Measurements from ENCODE around the gene UNKL.

Gene UNKL

GRCh38 chr16:1412847-1413246 is 1.7 kb downstream of the UNKL start:
- DNase-seq (ENCODE audit: insufficient read length, low spot score), result no peak
- TF ChIP-seq CTCF (IDR thresholded peaks at IDR 0.05; ENCODE audit: insufficient read depth, missing control alignments), result no peak
- no peak for FAIRE-seq

- no peak for FAIRE-seq
- TF ChIP-seq CTCF (IDR thresholded peaks at IDR 0.05; ENCODE audit: insufficient read depth, missing control alignments), result no peak
- peak; percentile 86 for DNase-seq (ENCODE audit: insufficient read length, low spot score)
Observed at GRCh38 chr16:1408171-1408837, 6.2 kb downstream of the UNKL start.

- FAIRE-seq, result no peak
- no peak for TF ChIP-seq CTCF (IDR thresholded peaks at IDR 0.05; ENCODE audit: insufficient read depth, missing control alignments)
- no peak for DNase-seq (ENCODE audit: insufficient read length, low spot score)
Observed at GRCh38 chr16:1407753-1408152, 6.8 kb downstream of the UNKL start.

- no peak for DNase-seq (ENCODE audit: insufficient read length, low spot score)
- FAIRE-seq, result no peak
- TF ChIP-seq CTCF (IDR thresholded peaks at IDR 0.05; ENCODE audit: insufficient read depth, missing control alignments), result no peak
Observed at GRCh38 chr16:1403733-1404132, 10.8 kb downstream of the UNKL start.

- DNase-seq (ENCODE audit: insufficient read length, low spot score) (no peak), FAIRE-seq (no peak)
- TF ChIP-seq CTCF (IDR thresholded peaks at IDR 0.05; ENCODE audit: insufficient read depth, missing control alignments), result no peak
Observed at GRCh38 chr16:1403036-1403435, 11.5 kb downstream of the UNKL start.

- FAIRE-seq (no peak), DNase-seq (ENCODE audit: insufficient read length, low spot score) (no peak)
- no peak for TF ChIP-seq CTCF (IDR thresholded peaks at IDR 0.05; ENCODE audit: insufficient read depth, missing control alignments)
Observed at GRCh38 chr16:1401758-1402154, 12.7 kb downstream of the UNKL start.

- TF ChIP-seq CTCF (IDR thresholded peaks at IDR 0.05; ENCODE audit: insufficient read depth, missing control alignments), result no peak
- FAIRE-seq (no peak), DNase-seq (ENCODE audit: insufficient read length, low spot score) (no peak)
Observed at GRCh38 chr16:1401061-1401757, 13.3 kb downstream of the UNKL start.
